NCI-H226 (cell line): ENCODE data around the gene MMP8.
"Not testable (repeated sequence)": the region's sequence is repeated elsewhere in the genome, so short reads cannot be mapped to it uniquely, and the experiment has no call there.

Source experiments
- DNase-seq: peaks from one replicate; pipeline ENCODE4 v3.0.0-alpha.2; 2015

MMP8 gene, protein sequence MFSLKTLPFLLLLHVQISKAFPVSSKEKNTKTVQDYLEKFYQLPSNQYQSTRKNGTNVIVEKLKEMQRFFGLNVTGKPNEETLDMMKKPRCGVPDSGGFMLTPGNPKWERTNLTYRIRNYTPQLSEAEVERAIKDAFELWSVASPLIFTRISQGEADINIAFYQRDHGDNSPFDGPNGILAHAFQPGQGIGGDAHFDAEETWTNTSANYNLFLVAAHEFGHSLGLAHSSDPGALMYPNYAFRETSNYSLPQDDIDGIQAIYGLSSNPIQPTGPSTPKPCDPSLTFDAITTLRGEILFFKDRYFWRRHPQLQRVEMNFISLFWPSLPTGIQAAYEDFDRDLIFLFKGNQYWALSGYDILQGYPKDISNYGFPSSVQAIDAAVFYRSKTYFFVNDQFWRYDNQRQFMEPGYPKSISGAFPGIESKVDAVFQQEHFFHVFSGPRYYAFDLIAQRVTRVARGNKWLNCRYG

DNA sequence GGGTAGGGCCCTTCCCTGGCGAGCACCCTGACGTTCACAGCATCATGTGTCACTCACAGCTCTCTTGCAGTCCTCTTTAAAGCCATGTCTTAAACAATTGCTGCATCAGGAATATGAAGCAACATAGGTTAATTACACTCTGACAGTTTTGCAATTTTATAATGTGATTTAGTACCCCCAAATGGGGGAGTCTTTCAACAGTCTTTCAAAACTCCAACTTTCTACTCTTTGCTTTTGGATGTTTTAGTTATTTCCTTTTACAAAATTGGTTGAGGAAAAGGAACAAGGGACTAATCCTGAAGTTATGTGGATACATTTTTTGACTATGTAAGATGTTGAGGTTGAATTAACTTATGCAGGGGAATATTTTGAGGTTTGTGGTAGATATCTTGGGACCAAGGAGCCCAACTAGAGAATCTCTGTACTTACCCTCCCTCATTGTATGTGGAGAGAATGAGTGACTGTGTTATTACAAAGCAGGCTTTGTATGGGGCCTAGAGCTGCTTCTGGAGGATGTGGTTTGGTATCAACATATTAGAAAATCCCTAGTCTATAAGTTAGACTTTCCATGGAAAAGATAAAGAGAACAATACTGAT, at the start of gene MMP8:
Gene MMP8, minus strand, starts transcription at position 51 of the 597 bp plus-strand sequence. CDS start 99 bp downstream, outside the sequence.
- peak; percentile 33 for DNase-seq

DNA sequence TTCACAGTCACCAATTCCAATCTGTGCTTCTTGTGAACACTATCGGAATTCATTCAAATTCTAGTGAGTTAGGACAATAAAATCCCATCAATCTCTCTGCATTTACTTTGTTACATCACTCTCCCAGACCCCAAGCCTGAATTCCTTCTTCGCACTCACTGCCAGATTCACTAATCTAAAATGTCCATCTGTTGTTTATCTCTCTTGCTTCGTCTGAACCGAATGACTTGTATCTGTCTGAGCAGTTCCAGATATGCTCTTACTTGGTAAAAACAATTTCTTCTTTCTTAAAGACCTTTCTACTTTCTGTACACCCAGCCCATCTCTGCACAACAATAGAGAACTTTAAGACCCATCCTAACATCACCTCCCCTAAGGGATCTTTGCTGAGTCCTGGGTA, 48.6 kb upstream of the MMP8 start:
- DNase-seq, result no peak

DNA sequence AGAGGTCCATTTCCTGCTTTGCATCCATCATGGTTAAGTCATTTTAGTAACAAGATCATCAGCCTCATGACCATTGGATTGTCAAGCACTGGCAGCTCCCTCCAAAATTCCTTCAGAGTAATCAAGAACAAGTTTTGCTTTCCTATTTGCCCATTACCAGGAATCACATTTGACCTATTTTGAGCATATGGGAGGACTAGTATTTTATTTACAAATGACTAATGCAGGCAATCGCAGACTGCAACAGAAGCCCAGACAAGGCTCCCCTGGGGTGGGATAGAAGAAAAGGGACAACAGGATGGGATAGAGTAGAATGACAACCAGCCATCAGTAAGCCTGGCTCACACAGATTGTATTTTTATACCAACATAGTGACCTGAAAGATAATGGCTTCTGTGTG, 46.6 kb upstream of the MMP8 start:
- no peak for DNase-seq

DNA sequence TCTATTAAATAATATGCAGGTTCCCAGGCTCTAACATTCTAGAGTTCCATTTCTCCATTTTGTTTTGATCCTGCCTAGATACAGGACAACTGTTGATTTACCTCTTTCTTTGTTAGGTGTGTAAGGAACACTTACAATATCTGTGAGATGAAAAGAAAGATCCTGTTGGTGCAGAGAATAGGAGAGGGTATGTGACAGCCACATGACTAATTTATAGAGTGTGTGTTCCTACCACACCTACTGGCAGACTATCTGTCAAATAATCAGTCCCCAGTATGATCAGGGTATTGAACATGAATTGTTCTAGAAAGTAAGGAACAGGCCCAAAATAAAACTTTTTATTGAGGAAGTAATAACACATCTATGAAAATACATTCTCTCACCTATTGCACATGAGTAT, 45.4 kb upstream of the MMP8 start:
- DNase-seq, result no peak

DNA sequence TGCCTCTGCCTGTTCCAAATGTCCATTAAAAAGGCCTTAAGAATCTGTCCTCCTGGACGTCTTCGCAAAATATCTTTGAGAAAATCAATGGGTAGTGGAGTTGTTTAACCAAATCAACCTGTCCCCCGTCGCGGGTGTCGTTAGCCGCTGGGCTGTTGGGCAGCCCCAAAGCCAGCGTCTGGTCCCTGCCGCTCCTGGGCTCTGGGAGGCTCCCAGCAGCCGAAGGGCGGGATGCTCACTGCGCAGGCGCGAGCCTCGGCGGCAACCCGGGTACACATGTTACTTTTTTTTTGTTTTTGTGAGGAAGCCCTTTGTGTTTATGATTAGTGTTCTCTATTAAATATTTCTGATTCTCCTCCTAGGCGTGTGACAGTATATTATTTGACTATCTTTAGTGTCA, 43.0 kb upstream of the MMP8 start:
- DNase-seq, result no peak

DNA sequence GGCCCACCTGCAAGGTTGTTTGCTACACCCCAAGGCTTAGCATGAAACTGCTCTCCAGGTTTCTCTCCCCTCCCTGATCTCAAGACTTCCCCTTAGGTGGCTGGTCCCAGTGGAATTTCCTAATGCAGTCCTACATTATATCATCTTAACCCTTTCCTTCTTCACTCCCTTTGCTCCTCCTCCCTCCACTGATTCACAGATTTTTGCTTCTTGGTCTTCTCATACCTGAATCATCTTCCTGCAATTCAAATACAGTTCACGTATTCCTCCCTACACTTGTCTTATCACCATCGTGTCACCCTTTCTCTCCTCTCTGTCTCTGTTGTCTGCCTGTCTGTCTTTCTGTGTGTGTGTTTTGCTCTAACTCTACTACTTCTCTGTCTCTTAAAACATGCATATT, 38.7 kb upstream of the MMP8 start:
- peak; percentile 75 for DNase-seq

DNA sequence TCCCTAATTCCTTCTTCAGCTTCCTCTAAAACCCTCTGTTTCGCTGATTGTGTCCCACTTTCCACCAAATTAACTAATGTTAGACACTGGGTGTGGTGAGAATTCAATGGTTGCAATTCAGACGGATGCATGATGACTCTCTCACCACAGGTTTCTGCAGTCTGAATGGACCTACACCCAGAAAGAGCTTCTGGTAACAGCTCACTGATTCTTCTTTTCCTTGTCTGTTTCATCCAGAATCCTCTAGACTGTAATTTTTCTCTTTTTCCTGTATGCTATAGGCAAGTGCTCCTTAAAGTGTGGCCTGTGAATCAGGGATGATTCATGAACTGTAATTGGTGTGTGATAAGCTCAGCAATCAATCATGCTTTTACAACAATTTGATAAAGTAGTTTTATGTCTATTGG, 37.6 kb upstream of the MMP8 start:
- peak; percentile 79 for DNase-seq

DNA sequence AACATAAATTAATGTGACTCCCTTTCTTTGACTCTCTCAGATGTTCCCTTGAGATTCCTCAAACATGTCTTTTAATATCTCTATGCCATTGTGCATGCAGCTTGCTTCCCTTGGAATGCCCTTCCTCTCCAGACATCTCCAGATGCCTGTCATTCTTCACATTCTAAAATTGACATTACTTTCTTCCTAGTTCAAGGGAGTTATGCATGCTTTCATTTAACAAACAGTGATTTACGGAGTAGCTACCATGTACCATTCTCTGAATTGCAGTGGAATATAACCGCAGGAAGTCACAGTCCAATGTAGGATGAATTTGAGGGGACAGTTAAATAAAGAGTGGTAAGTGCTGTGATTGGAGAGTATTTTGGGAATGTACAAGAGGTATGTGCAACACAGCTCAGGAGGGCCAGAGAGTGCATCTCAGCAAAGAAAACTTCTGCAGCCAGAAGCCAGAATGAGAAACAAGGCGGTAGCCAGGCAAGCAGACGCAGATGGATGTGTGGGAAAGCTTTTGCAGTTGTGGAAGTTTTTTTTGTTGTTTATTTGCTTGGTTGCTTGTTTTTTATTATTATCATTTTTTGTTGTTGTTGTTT, 37.0 kb upstream of the MMP8 start:
- DNase-seq, result peak; percentile 79

DNA sequence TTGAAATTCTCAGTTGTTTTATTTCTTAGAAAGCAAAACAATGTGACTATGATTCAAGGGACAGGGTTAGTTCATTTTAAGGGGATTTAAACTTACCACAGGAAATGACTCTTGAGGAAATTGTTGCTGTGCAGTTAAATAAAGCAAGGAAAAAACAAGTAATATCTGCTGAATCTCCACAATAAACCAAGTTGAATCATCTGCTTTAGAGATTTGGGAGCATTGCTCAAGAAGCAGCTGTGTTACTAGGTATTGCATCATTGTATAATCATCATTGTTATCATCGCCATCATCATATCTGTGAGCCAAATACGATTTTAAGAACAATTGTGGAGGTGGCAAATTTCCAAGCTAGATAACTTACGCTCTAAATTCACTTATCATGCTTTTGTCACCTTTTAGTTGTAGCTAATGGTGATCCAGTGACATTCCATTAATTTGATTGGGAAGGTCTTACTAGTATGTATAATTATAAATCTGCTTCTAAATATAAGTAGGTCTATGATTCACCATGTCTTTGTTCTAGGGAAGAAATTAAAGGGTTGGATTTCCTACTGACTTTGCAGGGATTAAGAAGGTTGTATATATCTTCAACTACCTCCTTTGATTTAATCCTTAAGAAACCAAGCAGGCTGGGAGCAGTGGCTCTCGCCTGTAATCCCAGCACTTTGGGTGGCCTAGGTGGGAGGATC, 35.7 kb upstream of the MMP8 start:
- peak; percentile 80 for DNase-seq

DNA sequence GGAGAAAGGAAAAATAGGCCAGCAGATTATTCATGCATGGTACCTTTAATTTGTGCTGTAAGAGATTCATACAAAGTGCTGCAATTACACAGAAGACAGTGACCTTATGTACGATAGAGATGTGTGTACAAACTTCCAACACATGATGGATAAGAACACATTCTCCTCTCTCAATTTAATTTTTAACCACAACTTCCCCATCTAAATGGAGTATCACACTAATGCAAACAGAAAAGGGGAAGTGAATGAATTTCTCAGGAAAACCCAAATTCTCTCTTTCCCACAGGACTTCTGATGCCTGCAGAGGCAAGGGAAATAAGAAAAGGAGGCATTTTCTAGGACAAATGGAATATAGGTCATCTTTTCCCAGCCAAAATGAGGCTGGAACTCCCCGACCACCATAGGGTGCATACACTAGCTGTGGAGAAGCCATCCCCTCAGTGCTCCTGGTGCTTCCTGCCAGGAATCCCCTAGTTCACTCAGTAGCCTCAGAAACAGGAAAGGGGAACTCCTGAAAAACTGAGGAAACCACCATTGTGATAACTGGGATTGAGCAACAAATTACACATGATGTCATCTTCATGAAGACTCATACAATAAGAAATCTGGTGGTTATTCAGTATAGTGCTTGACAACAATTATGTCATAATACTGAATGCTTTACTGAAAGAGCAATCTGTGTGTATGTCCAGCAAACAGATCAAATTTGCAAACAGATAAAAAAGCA, 33.2 kb upstream of the MMP8 start:
- DNase-seq, result peak; percentile 87

DNA sequence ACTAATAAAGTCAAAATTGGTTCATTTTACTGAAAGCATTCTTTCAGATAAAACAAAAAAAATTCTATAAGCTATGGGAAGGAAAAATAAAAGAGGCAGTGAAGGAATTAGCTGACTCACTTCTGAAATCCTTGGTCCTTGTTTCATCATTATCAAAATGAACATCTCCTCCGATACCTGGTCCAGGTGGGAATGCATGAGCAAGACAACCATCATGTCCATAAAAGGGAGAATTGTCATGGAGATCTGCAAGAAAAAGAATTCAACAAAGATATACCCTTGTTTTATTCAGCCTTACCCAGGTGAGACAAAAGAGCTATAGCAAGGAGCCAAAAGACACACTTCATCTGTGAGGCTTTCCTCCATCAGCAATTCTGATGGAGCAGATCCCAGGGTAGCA, 28.5 kb upstream of the MMP8 start:
- no peak for DNase-seq

DNA sequence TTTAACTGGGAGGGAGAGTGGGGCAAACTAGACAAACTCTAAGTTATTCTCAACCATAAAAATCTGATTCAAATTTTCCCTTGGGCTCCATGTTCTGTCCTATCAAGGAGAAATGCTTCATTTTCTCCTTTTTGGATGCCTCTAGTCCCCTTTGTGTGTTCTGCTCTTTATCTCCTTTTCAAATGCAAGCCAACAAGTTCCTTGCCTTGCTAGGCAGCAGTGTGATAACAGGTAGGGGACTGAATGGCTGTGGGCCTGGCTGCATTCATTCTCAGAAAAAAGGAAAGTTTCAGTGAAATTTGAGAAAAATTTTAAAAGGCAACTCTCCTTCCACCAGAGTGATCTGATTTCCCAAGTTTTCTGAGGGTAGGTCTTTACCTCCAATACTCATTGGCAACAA, 26.9 kb upstream of the MMP8 start:
- DNase-seq, result no peak

DNA sequence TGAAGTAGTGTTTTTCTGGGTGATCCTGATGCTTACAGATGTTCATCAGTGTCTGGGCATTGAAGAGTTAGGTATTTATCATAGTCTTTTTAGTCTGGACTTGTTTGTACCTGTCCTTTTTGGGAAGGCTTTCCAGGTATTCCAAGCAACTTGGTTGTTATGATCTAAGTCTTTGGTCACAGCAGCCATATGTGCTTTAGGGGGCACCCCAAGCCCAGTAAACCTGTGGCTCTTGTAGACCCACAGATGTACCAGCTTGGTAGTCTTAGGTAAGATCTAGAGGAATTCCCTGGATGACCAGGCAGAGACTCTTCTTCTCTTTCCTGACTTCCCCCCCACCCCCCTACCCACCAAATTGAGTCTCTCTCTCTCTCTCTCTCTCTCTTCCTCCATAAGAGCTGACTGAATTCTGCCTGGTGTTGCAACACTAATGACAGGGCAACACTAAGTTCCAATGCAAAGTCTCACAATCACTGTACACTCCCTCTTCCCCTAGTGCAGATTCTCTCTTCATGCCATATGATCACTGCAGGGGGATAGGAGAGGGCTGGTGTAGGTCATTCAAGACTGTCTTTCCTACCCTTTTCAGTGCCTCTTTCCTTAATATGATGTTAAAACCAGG, 24.5 kb upstream of the MMP8 start:
- DNase-seq, result no peak

DNA sequence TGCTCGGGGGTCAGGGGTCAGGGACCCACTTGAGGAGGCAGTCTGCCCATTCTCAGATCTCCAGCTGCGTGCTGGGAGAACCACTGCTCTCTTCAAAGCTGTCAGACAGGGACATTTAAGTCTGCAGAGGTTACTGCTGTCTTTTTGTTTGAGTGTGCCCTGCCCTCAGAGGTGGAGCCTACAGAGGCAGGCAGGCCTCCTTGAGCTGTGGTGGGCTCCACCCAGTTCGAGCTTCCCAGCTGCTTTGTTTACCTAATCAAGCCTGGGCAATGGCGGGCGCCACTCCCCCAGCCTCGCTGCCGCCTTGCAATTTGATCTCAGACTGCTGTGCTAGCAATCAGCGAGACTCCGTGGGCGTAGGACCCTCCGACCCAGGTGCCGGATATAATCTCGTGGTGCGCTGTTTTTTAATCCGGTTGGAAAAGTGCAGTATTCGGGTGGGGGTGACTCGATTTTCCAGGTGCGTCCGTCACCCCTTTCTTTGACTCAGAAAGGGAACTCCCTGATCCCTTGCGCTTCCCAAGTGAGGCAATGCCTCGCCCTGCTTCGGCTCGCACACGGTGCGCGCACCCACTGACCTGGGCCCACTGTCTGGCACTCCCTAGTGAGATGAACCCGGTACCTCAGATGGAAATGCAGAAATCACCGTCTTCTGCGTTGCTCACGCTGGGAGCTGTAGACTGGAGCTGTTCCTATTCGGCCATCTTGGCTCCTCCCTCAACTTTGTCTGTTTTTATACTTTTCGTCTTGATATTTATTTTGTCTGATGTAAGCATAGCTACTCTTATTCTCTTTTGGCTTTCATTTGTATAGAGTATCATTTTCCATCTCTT, 22.2 kb upstream of the MMP8 start:
- not testable (repeated sequence) for DNase-seq

DNA sequence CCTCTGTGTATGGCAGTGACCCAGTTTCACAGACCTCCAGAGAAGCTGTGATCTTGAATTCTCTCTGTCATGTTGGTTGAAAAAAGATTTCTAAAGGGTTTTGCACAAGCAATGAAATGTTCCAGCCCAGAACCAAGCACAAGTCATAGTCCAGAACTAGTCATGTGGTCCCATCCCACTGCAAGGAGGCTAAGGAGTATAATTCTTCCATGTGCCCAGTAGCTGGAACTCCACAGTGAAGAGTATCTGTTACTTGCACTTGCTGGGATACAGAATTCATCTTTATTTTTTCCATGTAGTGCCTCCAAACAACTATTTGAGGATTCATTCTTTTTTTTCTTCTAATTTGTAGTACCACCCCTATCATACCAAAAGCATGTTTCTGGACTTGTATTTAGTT, 9.9 kb upstream of the MMP8 start:
- DNase-seq, result no peak

DNA sequence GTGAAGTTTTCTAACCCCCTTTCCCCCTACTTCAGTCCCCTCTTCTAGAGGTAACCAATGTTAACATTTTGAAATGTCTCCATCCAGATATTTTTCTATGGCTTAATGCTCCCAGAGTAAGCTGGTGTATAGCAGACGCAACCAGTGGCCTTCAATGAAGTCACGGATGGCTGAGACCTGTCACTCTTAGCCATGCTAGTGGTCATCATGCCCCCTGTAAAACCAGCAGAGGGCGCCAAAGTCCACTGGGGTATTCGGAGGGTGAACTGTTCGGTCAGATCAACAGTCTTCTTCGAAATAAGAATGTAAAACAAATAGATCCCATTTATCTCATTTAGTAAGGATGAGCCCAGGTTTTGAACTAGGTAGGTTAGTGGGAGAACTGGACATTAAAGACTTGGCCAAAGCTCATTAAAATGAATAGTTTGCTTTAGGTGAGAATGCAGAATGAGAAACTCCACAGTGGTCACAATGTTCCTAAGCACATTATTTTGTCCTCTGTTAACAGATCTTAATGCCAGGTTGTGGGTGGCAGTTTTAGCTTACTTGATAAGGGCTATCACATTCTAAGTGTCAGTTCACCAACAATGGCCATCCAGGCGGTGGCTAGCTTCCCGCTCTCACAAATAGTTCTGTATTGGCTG, 8.6 kb upstream of the MMP8 start:
- peak; percentile 31 for DNase-seq

DNA sequence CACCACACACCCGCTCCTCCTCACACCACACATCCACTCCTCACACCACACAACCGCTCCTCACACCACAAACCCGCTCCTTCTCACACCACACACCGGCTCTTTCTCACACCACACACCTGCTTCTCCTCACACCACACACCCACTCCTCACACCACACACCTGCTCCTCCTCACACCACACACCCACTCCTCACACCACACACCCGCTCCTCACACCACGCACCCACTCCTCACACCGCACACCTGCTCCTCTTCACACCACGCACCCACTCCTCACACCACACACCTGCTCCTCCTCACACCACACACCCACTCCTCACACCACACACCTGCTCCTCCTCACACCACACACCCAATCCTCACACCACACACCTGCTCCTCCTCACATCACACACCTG, 6.2 kb upstream of the MMP8 start:
- not testable (repeated sequence) for DNase-seq

DNA sequence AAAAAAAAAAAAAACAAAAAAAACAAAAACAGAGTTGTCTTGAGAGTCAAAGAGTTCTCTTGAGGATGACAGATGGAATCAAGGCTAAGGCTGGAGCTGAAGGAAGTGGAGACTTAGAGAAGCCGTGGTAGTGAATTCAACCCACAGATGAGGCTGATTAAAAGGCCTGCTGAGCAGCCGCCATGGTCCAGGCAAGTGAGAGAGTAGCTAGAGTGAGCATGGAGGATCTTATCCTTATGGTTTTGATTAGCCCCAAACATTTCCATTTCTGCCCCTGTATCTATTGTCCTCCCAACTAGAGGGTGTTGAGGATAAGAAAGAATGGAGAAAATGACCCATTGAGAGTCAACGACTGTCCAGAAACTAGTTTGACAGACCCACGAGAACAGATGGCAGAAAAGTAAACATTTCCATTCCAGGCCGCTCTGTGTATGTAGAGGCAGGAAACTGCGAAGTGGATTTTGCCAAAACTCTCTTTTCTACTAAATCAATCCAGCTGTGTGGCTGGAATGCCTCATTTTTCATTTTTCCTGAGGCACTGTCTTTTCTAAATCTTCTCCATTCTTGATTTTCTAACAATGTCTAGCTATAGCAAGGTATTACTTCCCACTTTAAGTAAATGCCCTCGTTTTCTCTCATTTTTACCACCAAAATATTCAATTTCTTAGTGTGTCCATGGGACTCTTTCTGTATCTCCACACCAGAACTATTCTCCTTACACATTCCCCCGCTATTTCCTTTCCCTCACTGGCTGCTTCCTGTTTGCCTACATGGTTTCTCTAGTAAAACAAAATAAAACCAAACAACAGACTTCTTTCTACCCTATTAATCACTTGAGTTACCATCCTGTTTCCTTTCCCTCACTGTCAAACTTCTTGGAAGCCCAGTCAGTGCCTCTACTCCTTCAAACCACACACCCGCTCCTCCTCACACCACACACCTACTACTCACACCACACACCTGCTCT, 5.4 kb upstream of the MMP8 start:
- DNase-seq, result no peak

DNA sequence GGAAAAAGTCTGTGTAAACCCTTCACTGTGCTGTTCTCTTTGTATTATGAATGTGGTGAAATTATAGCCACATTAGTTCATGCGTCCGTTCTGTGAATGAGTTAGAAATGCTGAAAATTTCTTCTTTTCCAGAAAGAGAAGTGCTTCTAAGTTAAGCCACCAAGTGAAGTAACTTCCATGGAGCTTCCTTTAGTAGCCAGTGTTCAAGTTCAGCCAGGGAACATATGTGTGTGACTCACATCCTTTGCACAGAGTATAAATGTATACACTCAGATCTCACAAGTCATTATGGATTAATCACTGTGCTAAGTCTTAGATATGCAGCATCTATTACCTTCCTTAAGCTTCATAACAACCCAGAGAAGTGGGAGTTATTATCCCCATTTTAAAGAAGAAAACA, 3.1 kb upstream of the MMP8 start:
- DNase-seq, result peak; percentile 15

DNA sequence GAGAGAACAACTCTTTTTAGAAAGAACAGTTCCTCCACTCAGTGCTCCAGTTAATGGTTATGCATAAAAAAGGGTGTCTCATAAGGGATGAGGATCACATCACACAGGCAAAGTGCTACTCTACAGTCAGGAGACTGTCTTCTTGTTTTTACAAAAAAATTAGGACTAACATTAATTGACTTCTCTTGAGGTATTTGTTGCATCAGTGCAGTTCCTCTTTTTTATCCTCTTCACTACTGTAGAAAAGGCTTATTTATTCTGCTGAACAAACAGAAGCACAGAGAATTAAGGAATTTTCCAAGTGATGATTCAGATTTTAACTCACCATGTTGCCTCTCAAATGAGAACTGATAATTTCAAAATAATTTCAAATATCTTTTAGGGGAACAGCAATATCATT, 1.9 kb downstream of the MMP8 start:
- DNase-seq, result no peak
